GM12878 (cell line): ENCODE measurements around the gene MSH2. TPM values are rescaled to one million over a fixed set of nuclear protein-coding genes. Genes with fewer than 3 reads are reported as not detected.

Experiments
- ATAC-seq: fragments of 200-7000 bp; cut with Tn5 transposase; 3 replicates; pipeline ENCODE4 v1.9.1; 2020; ENCODE audit warnings: mild to moderate bottlenecking, moderate library complexity
- BruUV-seq: library from RNA; stranded (reverse); fragments of 400-500 nt; replicated peaks from 2 replicates; lab custom pipeline; 2021; lab: Mats Ljungman, UMichigan
- CTCF ChIA-PET: fragments of 300-600 bp; sonication (Branson Sonifier 250); formaldehyde crosslinking; extraction: SDS; loops from one replicate; lab custom pipeline; 2021; ENCODE audit warnings: inconsistent platforms; lab: Yijun Ruan, JAX
- POLR2A ChIA-PET: fragments of 350-600 bp; formaldehyde crosslinking; extraction: SDS; loops from one replicate; lab custom pipeline; 2021; ENCODE audit warnings: inconsistent platforms; lab: Charles Lee
- RAD21 ChIA-PET: fragments of 300-600 bp; sonication (Branson Sonifier 250); formaldehyde crosslinking; loops from one replicate; lab custom pipeline; 2023; ENCODE audit warnings: antibody characterized with exemption; ENCODE audit not compliant: unreplicated experiment; lab: Charles Lee
- SMC1A ChIA-PET: fragments of 300-600 bp; sonication (Branson Sonifier 250); formaldehyde crosslinking; loops from one replicate; lab custom pipeline; 2023; ENCODE audit not compliant: unreplicated experiment, uncharacterized antibody; lab: Charles Lee
- DNase-seq: peaks from one replicate; pipeline ENCODE4 v3.0.0-alpha.2; 2011; ENCODE audit warnings: low read depth, low spot score
- FAIRE-seq: peaks from 3 replicates; lab custom pipeline; 2011; peaks lifted over from hg19 to GRCh38; lab: Jason Lieb, UNC
- H2AFZ ChIP-seq: 2 replicates; pipeline ENCODE4 v1.6.0; 2011; ENCODE audit warnings: low read depth, low read length, control low read depth; ENCODE audit not compliant: control insufficient read depth
- H3K27ac ChIP-seq: 2 replicates; pipeline ENCODE4 v1.5.1; 2011; ENCODE audit warnings: control low read depth; ENCODE audit not compliant: control insufficient read depth, insufficient read depth
- H3K27me3 ChIP-seq, 2 experiments: replicated peaks in 1 of 2; 2 replicates each; pipeline versions ENCODE4 v1.6.0 to v1.6.1; 2011; ENCODE audit warnings: low read length in 1 of 2; ENCODE audit not compliant: control insufficient read depth in 2 of 2, insufficient read depth in 2 of 2
- H3K36me3 ChIP-seq, 2 experiments: 2 replicates each; pipeline ENCODE4 v1.5.1; 2011; ENCODE audit warnings: low read length in 1 of 2; ENCODE audit not compliant: control insufficient read depth in 2 of 2, insufficient read depth in 2 of 2
- H3K4me1 ChIP-seq: 2 replicates; pipeline ENCODE4 v1.6.1; 2011; ENCODE audit warnings: mild to moderate bottlenecking, low read length, moderate library complexity, mixed read lengths; ENCODE audit not compliant: control insufficient read depth, insufficient read depth
- H3K4me2 ChIP-seq: 2 replicates; pipeline ENCODE4 v1.6.0; 2011; ENCODE audit warnings: control low read depth; ENCODE audit not compliant: control insufficient read depth, insufficient read depth
- H3K4me3 ChIP-seq: fragments of 200-600 bp; sonication (generic); 2 replicates; pipeline ENCODE4 v1.5.1; 2016
- H3K79me2 ChIP-seq: 2 replicates; pipeline ENCODE4 v1.6.0; 2011; ENCODE audit warnings: low read length; ENCODE audit not compliant: control insufficient read depth, insufficient read depth
- H3K9ac ChIP-seq: 2 replicates; pipeline ENCODE4 v1.8.0; 2011; ENCODE audit warnings: low read length, control low read depth, mixed read lengths; ENCODE audit not compliant: control insufficient read depth, insufficient read depth
- H3K9me3 ChIP-seq: replicated peaks from 3 replicates; pipeline ENCODE4 v1.5.1; 2011; ENCODE audit warnings: mild to moderate bottlenecking, low read length; ENCODE audit not compliant: control insufficient read depth, insufficient read depth
- H4K20me1 ChIP-seq: 2 replicates; pipeline ENCODE4 v1.6.0; 2011; ENCODE audit not compliant: control insufficient read depth, insufficient read depth
- BCL3 ChIP-seq: IDR thresholded peaks from 2 replicates; pipeline ENCODE4 v1.6.1; 2011; ENCODE audit warnings: borderline replicate concordance, low read depth, mild to moderate bottlenecking, moderate library complexity, low read length; ENCODE audit not compliant: insufficient read depth, poor library complexity, severe bottlenecking
- FOS ChIP-seq: IDR thresholded peaks from 3 replicates; pipeline ENCODE4 v1.6.1; 2011; ENCODE audit warnings: borderline replicate concordance; ENCODE audit not compliant: insufficient read length; ENCODE audit errors: extremely low read depth
- HCFC1 ChIP-seq: fragments of 150-350 bp; IDR thresholded peaks from 2 replicates; pipeline ENCODE4 v1.6.1; 2014; ENCODE audit warnings: low read length
- JUND ChIP-seq: IDR thresholded peaks from 2 replicates; pipeline ENCODE4 v1.6.1; 2012; ENCODE audit warnings: low read depth, mild to moderate bottlenecking, low read length, improper control_type of control experiment, moderate library complexity
- NFIC ChIP-seq: IDR thresholded peaks from 2 replicates; pipeline ENCODE4 v1.6.1; 2012; ENCODE audit warnings: low read depth, mild to moderate bottlenecking, inconsistent platforms, low read length, moderate library complexity
- RUNX3 ChIP-seq: IDR thresholded peaks from 2 replicates; pipeline ENCODE4 v1.6.1; 2012; ENCODE audit warnings: low read length, inconsistent platforms
- SKIL ChIP-seq: fragments of 450-650 bp; IDR thresholded peaks from 2 replicates; pipeline ENCODE4 v1.6.1; 2017; ENCODE audit warnings: mild to moderate bottlenecking, low read depth, inconsistent platforms; ENCODE audit not compliant: poor library complexity, severe bottlenecking
- SPI1 ChIP-seq: IDR thresholded peaks from 2 replicates; pipeline ENCODE4 v1.6.1; 2011; ENCODE audit warnings: low read depth, mild to moderate bottlenecking, low read length, moderate library complexity, borderline replicate concordance; ENCODE audit not compliant: insufficient read depth
- SREBF2 ChIP-seq: IDR thresholded peaks from 2 replicates; pipeline ENCODE4 v1.6.1; 2012; ENCODE audit warnings: mild to moderate bottlenecking, low read length
- WGBS: methylation state at CpG from one replicate; pipeline ENCODE4 v1.1.6; 2016; ENCODE audit warnings: low lambda C conversion rate; ENCODE audit not compliant: insufficient replicate concordance, insufficient coverage; ENCODE audit errors: missing lambda C conversion rate; 5-methylcytosine and 5-hydroxymethylcytosine counted together
- in situ Hi-C: fragments of 300-500 bp; cut with MboI; formaldehyde crosslinking; loops from 9 replicates; pipeline ENCODE4 v1.14.3; 2018; ENCODE audit warnings: mixed read lengths
- intact Hi-C: fragments of 100-400 bp; cut with micrococcal nuclease; formaldehyde crosslinking; loops from one replicate; pipeline ENCODE4 v1.14.2; 2022; ENCODE audit not compliant: unreplicated experiment
- polyA plus RNA-seq, 11 experiments: library from polyadenylated mRNA; depleted of rRNA in 4 of 11; unstranded in 6 of 11; stranded (reverse) in 5 of 11; fragments of >200 nt; fragmentation: Nextera tagmentation in 4 of 11; fragmentation: Illumina TruSeq in 1 of 11; extraction: Ambion mirVana in 4 of 11; extraction: Trizol in 1 of 11; gene quantifications; 1 replicate in 1 of 11; 2 replicates in 10 of 11; pipeline versions ENCODE4 v1.2.1 to v1.2.3, GENCODE V29; 2011 to 2016; ENCODE audit warnings: inconsistent platforms in 2 of 11, missing spikeins in 2 of 11, low read depth in 1 of 11
- total RNA-seq, 4 experiments: library from RNA; depleted of rRNA in 3 of 4; stranded (reverse); fragments of >200 nt in 3 of 4; fragmentation: Illumina TruSeq in 1 of 4; extraction: Trizol in 1 of 4; gene quantifications; 2 replicates each; pipeline versions ENCODE4 v1.2.1 to v1.2.3, GENCODE V29; 2013 to 2021

Gene MSH2
- total and polyA plus RNA-seq, 10 of the 15 experiments (the other 5 are each of a cell fraction or from before 2014, with no cell fraction given), result 24.3 to 94.4 (median 55.5) TPM

- TF ChIP-seq NFIC (peak; percentile 24; the same call in 1 of the 2 replicates), RUNX3 (peak; percentile 70)
These were observed 16.4 kb upstream of the MSH2 start (continued) for GRCh38 chr2:47386551-47386950.

GRCh38 chr2:47388888-47389287 lies 14.1 kb upstream of the MSH2 start:
- DNase-seq (no peak), ATAC-seq (peak; percentile 10; the same call in 2 of the 3 replicates), FAIRE-seq (no peak)
- Histone ChIP-seq H4K20me1 (no peaks in the 10 kb centered on the region), H3K79me2 (no peaks in the 10 kb centered on the region), H2AFZ (no peak overlapping the region), H3K4me1 (peaks cover 3% of the 10 kb centered on the region; the same call in 1 of the 2 replicates), H3K9me3 (no peaks in the 10 kb centered on the region), H3K4me2 (no peak overlapping the region), H3K27ac (no peak overlapping the region), H3K27me3 (peaks cover 0 to 3% of the 10 kb centered on the region in 2 experiments; a peak in 1 of 4 replicates), H3K36me3 (no peaks in the 10 kb centered on the region), H3K9ac (no peak overlapping the region), H3K4me3 (no peak overlapping the region)
- intact Hi-C loops, result loop anchor here (1.0 kb wide), 1 partner anchor 54 kb away; no protein-coding TSS in a partner anchor
- ChIA-PET RAD21 (interaction anchor here (0.7 to 3.1 kb wide), 20 partner anchors 13 to 937 kb away, joined by 3 to 136 read pairs (median 5); partner anchors contain the start of gene MSH2), CTCF (interaction anchor here (0.7 to 3.6 kb wide), 23 partner anchors 9 to 470 kb away, joined by 3 to 273 read pairs (median 4); partner anchors contain the start of gene MSH2), SMC1A (interaction anchor here (0.6 to 3.6 kb wide), 16 partner anchors 14 to 719 kb away, joined by 3 to 106 read pairs (median 5); no protein-coding TSS in a partner anchor), POLR2A (interaction anchor here (1.2 kb wide), 1 partner anchor 54 kb away, joined by 5 read pairs; no protein-coding TSS in a partner anchor)
- 66% methylated on average over 2 of the region's 2 CpGs for WGBS
- BruUV-seq, result no TSS peak
- in situ Hi-C loops, result loop anchor here (5.0 kb wide), 2 partner anchors 52 to 397 kb away; no protein-coding TSS in a partner anchor
- no peak for TF ChIP-seq BCL3
- TF ChIP-seq HCFC1, result no peak
- TF ChIP-seq JUND, result no peak
- no peak for TF ChIP-seq SKIL
- no peak for TF ChIP-seq SREBF2
- TF ChIP-seq FOS, result no peak
- TF ChIP-seq SPI1, result peak; percentile 15; the same call in 1 of the 2 replicates
